DMS53 (cell line): ENCODE data around the gene MTCL1.
A peak's percentile ranks its signal among the peaks of the same experiment; 100 is the strongest.

Source experiments
- DNase-seq: peaks from one replicate; lab custom pipeline; 2025; lab: John Stamatoyannopoulos, UW

The MTCL1 gene

DNA sequence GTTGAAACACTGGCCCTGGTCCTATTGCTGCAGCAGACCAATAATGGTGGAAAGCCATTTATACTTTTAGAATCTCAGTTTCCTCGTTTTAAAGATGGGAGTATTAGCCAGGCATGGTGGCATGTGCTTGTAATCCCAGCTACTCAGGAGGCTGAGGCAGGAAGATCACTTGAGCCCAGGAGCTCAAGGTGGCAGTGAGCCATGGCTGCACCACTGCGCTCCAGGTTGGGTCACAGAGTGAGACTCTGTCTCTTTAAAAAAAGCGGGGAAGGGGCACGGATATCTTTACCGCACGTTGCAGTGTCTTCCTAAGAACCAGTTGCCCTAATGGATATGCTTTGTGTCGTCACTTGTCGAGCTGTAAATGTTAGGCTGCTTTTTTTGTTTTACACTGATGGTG, 8.3 kb downstream of the MTCL1 start:
- no peak for DNase-seq

DNA sequence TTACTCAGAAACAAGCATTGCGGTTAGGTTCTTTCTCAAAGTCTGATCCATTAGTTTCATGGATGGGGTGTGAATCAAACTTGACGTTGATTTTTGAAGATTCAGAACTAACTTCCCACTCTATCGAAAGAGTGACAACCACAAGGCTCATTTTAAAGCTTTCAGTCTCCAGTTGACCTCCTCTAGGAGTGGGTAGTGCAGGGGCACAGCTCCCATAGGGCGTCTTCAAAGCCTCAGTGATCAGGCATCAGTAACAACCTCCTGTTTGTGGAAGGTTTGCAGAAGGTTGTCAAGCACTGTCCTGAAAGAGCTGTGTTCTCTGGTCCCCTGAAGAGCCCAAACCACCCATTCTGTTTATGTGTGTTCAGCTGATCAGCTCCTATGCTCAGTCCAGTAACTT, 10.2 kb downstream of the MTCL1 start:
- no peak for DNase-seq

DNA sequence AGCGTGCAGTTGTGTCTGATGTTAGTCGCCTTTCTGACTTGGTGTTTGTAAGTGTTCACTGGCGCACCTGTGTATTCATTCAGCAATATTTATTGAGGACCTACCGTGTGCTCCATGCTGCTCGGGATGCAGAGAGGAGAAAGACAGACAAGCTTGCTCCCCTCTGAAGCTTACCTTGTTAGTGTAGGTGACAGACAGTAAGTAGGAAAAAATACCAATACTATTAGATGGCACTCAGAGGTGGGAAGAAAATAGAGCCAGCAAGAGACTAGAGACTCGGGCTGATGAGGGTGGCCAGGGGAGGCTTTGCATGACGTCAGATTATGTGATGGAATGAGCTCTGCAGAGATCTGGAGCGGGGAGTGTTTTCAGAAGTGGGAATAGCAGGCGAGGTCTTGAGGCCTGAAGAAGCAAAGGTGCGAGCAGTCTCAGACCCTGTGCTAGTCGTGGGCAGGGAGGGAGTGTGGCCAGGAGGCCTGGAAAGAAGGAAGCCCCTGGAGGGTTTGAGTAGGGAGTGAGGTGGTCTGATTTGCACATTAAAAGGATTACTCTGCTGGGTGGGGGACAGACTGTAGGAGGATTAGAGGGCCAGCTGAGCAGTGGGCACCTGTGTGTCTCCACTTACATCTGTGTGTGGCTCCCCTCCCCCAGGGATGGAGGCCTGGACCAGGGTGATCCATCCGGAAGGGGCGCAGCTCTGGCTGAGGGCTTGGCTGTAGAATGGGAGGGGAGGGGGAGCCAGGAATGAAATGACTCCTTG, 11.8 kb downstream of the MTCL1 start:
- no peak for DNase-seq

DNA sequence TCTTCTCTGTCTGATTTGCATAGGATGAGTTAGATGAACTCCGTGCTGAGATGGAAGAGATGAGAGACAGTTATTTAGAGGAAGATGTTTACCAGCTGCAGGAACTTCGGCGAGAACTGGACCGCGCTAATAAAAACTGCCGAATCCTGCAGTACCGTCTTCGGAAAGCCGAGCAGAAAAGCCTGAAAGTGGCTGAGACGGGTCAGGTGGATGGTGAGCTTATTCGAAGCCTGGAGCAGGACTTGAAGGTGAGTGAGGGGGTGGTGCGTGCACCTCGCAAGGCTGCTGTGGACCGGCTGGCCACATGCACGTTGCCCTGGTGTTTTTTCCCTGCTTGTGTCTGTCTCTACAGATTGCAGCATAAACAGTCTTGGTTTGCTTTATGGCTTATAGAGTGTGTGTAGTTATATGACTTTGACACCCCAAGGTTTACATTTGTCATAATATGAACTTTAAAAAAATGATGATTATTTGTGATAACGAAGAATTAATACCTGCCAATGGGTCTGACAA, 13.1 kb downstream of the MTCL1 start:
- no peak for DNase-seq

DNA sequence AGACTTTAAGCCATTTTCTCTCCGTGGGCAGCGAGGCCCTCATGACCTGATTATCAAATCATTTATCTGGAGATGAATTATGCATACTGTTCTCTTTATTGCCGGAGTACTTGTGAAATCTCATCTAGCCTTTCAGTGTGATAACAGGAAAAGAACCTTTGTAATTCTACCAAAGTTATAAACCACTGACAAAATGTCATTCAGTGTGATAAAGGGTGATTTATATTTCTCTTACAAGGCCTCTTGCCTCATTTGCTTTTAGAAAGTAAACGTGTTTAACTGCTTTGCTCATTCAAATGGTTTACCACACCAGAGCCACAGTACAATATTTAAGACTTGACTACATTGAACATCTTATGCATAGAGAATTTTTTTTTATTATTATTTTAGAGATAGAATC, 13.8 kb downstream of the MTCL1 start:
- DNase-seq, result no peak

DNA sequence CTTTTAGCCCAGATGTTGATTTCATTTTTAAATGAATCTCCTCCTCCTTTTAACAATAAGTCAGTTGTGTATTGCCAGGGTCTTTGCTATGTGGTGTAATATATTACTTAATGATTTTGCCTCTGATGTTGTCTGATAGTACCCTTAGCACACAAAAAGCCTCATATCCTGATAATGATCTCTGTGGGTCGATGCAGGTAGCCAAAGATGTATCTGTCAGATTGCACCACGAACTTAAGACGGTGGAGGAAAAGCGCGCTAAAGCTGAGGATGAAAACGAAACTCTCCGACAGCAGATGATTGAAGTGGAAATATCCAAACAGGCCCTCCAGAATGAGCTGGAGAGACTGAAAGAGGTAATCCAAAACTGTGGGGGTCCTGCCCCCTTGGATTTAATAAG, 14.8 kb downstream of the MTCL1 start:
- no peak for DNase-seq

DNA sequence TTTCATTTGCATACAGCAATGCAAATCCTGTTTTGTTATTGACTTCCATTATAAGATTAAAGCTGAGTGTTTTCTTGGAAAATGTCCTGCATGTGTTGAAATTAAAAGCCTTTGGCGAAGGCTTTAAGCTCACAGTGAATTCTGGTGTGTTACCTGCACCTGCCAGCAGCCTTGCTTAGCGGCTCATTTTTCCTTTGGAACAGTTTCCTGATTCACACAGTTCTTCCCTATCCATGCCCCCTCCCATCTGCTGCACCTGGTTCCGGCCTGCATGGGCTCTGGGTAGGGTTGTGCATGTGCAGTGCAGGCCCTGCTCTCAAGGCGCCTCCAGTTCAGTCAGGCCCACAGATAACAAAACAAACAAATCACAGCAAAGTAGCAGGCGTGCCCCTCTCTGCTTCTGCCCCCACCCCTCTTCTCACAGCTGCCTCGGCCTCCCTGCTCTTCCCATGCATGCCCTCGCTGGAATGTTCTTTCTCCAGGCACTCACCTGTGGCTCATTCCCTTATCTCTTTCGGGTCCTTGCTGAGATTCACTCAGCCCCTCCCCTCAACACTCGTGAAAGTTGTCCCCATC, 15.8 kb downstream of the MTCL1 start:
- DNase-seq, result no peak

DNA sequence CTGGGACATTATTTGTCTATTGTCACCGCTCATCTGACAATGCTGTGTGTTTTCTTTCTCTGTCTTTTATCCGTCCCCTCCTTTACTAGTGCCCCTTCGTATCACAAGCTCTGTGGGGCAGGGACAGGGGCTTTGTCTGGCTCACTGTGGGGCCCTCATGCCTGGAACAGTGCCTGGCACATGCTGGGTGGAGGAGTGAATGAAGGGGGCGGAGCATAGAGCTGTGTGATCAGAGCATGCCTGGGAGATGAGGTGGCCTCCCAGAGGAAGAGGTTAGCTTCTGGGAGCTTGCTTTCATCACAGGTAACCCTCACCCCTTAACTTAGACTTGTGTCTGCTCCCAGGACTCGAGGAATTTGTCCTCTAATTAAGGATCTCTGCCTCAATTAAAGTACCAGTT, 16.4 kb downstream of the MTCL1 start:
- no peak for DNase-seq

DNA sequence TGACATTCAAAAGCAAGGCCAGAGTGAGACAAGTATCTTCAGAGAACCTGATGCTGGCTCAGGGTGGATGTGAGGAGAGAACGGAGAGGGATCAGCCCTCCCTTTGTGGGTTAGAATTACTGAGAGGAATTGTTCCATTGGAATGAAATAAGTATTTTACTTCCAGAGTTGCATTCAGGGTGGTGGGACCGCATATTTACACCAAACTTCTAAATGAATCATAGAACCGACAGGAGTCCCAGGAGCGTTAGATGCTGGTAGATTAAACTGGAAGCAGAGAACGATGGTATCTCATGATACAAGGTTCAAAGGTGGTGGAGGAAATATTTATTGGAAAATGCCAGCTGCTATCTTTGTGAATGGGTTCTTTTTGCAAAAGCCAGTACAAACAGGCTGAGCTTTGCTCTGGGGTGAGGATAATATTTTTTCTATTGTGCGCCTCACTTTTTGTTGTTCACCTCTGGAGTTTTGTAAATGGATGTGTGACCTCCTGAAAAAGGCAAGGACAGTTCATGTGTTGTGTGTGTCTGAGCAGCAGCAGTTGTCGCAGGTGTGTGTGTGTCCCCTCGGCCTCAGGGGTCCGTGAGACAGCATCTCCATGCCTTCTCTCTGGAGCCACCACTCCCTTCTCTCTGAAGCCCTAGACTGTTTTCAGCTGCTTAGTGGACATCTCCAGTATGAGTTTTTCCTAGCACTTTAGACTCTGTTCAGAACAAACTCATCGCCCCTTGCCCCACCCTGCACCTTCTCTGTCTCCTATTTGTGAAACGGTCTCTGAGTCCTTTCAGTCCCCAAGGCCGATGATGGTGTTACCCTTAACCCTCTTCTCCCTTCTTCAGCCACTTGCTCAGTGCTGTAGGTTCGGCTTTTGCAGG, 17.8 kb downstream of the MTCL1 start:
- DNase-seq, result no peak

DNA sequence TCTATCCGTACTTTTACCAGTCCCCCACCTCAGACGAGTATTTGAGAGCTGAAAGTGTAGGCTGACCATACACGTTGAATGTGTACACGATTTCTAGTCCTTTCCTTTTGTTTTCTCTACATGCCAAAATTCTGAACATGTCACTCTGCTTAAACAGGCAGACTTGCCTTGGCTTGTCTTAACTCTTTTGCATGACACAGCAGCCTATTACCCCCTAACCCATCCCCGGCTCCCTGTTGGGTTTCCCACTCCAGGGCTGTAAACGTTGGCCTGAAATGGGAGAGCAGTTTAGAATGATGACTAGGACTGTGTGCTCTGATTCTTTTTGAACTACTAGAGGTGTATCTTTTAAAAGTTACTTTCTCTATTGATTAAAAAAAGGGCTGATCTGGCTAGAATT, 19.1 kb downstream of the MTCL1 start:
- no peak for DNase-seq

DNA sequence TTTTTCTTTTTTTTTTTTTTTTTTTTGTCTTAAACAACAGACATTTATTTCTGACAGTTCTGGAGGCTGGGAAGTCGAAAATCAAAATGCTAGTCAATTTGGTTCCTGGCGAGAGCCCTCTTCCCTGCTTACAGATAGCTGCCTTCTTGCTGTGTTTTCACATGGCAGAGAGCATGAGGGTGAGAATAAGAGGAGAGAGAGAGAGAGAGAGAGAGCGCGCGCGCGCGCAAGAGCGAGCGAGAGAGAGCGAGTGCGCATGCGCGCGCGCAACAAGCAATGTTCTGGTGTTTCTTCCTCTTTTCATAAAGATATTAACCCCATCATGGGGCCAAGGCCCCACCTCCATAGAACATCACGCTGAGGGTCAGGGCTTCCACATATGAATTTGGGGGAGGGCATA, 20.9 kb downstream of the MTCL1 start:
- DNase-seq, result no peak

DNA sequence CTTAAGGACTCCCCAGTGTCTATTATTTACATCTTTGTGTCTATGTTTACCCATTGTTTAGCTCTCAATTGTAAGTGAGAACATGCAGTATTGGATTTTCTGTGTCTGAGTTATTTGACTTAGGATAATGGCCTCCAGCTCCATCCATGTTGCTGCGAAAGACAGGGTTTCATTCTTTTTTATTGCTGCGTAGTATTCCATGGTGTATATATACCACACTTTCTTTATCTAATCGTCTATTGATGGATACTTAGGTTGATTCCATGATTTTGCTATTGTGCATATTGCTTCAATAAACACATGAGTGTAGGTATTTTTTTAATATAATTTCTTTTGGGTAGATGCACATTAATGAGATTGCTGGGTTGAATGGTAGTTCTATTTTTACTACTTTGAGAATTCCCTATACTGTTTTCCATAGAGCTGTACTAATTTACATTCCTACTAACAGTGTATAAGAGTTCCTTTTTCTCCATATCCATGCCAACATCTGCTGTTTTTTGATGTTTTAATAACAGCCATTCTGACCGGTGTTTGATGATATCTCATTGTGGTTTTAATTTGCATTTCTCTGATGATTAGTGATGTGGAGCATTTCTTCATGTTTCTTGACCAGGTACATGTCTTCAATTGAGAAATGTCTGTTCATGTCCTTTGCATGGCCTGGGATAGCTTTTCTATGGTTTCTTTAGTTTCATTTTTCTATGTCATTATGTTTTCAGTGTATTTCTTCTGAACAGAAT, 21.8 kb downstream of the MTCL1 start:
- no peak for DNase-seq

DNA sequence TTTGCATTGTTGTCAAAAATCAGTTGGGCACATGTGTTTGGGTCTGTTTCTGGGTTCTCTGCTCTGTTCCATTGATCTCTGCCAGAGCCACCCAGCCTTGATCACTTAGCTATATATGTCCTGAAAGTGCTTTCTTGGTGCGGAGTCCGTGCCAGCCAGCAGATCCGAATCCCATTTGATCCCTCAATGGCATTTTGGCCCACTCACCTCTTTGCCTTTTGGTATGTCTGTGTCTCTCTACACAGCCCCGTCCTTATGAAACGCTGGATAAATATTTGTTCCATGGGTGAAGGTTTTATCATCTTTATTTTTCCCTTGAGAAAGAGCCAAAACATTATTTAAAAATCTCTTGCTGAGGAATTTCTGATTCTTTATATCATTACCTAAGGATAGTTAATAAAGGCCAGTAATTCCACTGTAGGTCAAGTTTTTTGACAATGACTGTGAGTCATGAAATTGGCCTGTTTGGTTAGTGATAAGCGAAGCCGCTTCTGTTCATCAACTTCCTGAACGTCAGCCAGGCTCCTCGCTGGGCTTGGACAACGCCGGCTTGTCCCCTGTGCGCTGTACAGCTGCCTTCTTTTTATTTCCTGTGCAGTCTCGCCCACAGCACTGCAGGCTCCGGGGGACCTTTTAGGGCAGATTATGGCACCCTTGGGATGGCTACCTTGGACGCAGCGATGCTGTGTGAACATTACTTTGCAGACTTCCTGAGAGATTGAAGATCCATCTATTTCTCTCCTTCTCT, 24.9 kb downstream of the MTCL1 start:
- DNase-seq, result peak; percentile 25

DNA sequence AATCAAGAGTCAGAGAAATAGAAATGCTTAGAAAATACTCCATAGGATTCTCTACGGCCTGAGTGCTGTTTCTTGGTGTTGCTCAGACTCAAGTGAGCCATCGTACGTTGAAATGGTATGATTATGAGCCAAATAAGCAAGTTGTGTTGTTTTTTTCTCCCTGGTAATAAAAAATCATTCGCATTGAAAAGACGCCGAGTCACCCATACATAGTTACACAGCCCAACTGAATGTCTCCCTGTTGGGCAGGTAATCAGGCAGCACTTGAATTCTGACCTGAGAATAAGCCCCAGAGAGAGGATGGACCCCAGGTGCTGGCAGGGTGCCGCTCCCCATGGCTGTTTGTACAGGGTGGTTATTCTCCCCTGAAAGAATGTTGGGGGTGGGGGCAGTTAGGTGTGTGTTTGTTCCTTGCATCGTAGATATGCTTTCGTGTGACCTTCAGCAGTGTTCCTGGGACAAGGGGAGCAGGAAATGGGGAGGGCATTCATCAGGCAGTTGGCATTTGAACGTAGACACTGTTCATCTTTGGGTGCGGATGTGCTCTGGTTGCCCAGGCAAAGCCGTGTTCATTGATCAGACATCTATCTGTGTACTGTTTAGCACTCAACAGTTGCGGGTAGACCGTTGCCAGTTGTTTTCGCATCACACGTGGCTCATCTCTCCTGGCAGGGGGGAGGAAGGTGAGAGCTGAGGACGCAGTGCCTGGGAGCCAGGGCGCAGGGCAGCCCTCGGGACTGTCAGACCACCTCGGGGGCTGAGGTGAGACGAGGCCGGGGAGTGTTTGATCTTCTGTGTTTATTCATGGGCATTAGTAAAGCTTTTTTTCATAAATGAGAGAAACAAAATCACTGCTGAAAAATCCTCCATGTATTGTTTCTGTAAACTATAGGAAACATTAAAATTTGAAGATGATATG, 27.3 kb downstream of the MTCL1 start:
- no peak for DNase-seq

DNA sequence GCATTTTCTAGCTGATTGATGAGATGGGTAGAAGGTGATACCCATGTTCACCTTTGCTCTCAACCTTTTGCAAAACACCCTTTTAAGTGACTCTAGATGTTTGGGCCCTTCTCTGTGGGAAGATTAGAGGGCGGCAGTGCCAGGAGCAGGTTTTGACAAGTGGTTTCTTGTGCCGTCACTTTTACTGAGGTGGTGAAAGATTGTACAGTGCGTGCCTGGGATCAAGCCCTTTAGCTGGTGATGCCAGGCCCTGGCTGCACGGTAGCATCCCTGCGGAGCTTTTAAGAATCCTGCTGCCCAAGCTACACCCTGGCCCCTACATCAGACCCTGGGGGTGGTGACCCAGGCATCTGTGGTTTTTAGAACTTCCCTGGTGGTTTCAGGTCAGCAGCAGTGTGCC, 29.1 kb downstream of the MTCL1 start:
- no peak for DNase-seq

DNA sequence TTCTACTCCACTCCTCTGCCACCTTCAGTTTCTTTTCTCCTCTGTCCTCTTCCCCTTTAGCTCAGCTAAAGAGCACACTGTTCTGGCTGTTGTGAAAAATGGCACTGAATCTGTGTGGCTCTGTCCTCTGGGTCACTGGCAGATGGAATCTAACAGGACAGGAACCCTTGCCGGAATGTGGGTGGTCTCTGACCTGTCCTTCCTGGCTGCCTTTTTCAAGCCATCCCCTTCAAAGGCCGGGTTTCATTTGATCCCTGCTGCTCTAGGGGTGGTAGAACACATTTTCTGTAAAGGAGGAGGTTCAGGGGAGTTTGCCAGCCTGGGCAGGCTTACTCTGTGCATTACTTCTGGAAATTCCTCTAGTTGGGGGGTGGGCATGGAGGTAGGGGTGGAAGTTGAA, 29.9 kb downstream of the MTCL1 start:
- no peak for DNase-seq

DNA sequence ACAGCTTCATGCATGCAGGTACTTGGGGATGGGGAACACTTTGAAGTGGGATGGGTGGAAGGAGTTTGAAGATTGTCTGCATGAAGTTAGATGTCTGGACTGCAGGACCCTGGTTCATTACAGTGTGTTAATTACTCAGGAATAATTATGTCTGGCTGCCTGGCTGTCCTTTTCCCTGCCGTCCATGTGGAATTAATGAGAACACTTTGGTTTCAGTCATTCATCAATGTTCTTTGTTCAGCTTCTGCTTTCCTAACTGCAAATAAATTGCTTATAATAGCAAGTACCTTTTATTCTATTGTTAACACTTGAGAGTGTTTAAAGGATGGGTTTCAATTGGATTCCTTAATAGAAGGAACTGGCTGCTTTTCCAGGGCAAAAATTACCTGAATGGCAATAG, 35.8 kb downstream of the MTCL1 start:
- no peak for DNase-seq

DNA sequence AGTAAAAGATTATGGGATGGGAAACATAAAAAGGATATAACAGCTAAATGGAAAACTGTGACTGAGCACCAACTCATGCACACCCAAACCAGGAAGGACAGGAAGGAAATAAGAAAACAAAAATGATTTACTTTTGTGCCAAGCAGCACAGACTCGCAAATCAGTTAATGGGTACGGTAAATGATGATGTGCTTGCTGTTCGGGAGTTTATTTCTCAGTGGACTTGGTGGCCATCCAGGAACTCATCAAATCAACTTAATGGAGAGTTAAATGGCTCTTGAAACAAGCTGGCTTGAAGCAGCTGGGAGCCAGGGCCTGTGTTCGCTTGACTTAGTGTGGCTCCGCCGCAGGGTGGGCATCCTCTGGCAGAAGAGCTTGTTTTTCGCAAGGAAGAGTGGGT, 36.2 kb downstream of the MTCL1 start:
- no peak for DNase-seq

DNA sequence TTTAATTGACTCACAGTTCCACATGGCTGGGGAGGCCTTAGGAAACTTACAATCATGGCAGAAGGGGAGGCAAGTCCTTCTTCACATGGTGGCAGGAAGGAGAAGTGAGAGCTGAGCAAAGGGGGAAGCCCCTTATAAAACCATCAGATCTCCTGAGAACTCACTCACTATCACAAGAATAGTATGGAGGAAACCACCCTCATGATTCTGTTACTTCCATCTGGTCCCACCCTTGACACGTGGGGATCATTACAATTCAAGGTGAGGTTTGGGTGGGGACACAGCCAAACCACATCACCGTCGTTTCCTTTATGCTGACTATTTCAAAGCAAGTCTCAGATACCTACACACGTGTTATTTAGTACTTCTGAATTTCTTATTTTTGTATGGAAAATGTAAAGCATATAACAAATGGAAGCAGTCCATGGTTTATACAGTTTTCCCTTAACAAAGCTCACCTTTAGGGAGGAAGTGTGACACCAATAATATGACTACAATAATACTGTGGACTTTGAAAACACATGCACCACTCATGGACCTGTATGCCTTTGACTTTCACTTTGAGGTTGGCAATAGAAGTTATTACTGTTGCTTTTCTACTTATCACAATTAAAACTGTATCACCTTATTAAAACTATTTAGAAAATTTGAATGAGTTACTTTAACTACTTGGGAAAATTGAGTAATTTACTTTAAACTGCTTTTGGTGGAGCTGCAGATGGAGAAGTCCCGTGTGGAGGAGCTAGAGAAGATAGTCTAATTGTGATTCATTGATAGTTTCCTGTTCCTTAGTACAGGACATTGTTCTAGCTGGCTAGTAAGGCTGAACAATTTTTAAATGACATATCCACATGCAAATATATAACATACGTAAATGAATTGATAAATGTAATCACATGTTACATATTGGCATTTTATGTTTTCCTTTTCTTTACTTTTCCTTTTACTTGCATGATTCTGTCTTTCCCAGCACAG, 37.3 kb downstream of the MTCL1 start:
- DNase-seq, result no peak
